K562 (cell line): Measurements from ENCODE around the gene PLEKHA8. TPM values are rescaled to one million over a fixed set of nuclear protein-coding genes. Genes with fewer than 3 reads are reported as not detected.

Experiments
- ATAC-seq: fragments of 200-7000 bp; cut with Tn5 transposase; 3 replicates; pipeline ENCODE4 v1.9.1; 2020; ENCODE audit warnings: moderate library complexity
- BruUV-seq: library from RNA; stranded (reverse); fragments of 400-500 nt; replicated peaks from 2 replicates; lab custom pipeline; 2021; lab: Mats Ljungman, UMichigan
- CTCF ChIA-PET: fragments of 300-600 bp; formaldehyde crosslinking; extraction: SDS; loops from one replicate; lab custom pipeline; 2021; ENCODE audit warnings: low intra/inter-chr PET ratio; lab: Yijun Ruan, JAX
- POLR2A ChIA-PET: fragments of 300-600, 350-650 bp; sonication (Branson Sonifier 250); formaldehyde crosslinking; extraction: SDS; loops from one replicate; lab custom pipeline; 2021; ENCODE audit warnings: antibody characterized with exemption, inconsistent platforms; lab: Yijun Ruan, JAX
- DNase-seq, 4 experiments: peaks; one replicate each; pipeline versions ENCODE4 v3.0.0 to v3.0.0-alpha.2; 2011 to 2018; ENCODE audit warnings: low spot score in 3 of 4, mixed read lengths in 3 of 4; ENCODE audit errors: extremely low read depth in 1 of 4
- FAIRE-seq: peaks from 2 replicates; lab custom pipeline; 2011; peaks lifted over from hg19 to GRCh38; lab: Jason Lieb, UNC
- H2AFZ ChIP-seq: 2 replicates; pipeline ENCODE4 v1.6.0; 2011; ENCODE audit warnings: low read depth, low read length, control low read depth, inconsistent platforms
- H3K27ac ChIP-seq: fragments of 200-600 bp; 3 replicates; pipeline ENCODE4 v1.8.0; 2011; ENCODE audit warnings: low read depth, mild to moderate bottlenecking, control low read depth, inconsistent platforms, low read length, moderate library complexity, mixed read lengths; ENCODE audit errors: extremely low read depth
- H3K27me3 ChIP-seq, 2 experiments: fragments of 300-600 bp in 1 of 2; 2 replicates in 1 of 2; 3 replicates in 1 of 2; pipeline versions ENCODE4 v1.6.0 to v1.8.0; 2011; ENCODE audit warnings: inconsistent platforms in 2 of 2, low read length in 2 of 2, mild to moderate bottlenecking in 1 of 2, mixed read lengths in 1 of 2, moderate library complexity in 1 of 2; ENCODE audit not compliant: control insufficient read depth in 2 of 2, insufficient read depth in 2 of 2
- H3K36me3 ChIP-seq: fragments of 300-600 bp; 3 replicates; pipeline ENCODE4 v1.8.0; 2011; ENCODE audit warnings: mild to moderate bottlenecking, low read length, inconsistent platforms; ENCODE audit not compliant: control insufficient read depth, insufficient read depth
- H3K4me1 ChIP-seq, 2 experiments: fragments of 200-600 bp in 1 of 2; replicated peaks in 1 of 2; 2 replicates in 1 of 2; 3 replicates in 1 of 2; pipeline versions ENCODE4 v1.5.1 to v1.8.0; 2011; ENCODE audit warnings: inconsistent platforms in 2 of 2, low read length in 2 of 2, mild to moderate bottlenecking in 1 of 2, mixed read lengths in 1 of 2, moderate library complexity in 1 of 2; ENCODE audit not compliant: control insufficient read depth in 2 of 2, insufficient read depth in 2 of 2
- H3K4me2 ChIP-seq: 2 replicates; pipeline ENCODE4 v1.6.1; 2011; ENCODE audit warnings: low read length, control low read depth, inconsistent platforms, mixed read lengths; ENCODE audit not compliant: insufficient read depth
- H3K4me3 ChIP-seq: fragments of 200-600 bp; sonication (generic), shearing (Covaris generic); 2 replicates; pipeline ENCODE4 v1.5.1; 2016; ENCODE audit warnings: control low read depth, inconsistent platforms
- H3K79me2 ChIP-seq: fragments of 200-600 bp; 3 replicates; pipeline ENCODE4 v1.8.0; 2011; ENCODE audit warnings: low read length, inconsistent platforms; ENCODE audit not compliant: control insufficient read depth, insufficient read depth
- H3K9ac ChIP-seq, 2 experiments: 2 replicates each; pipeline versions ENCODE4 v1.6.0 to v1.6.1; 2011; ENCODE audit warnings: low read depth in 2 of 2, low read length in 2 of 2, control low read depth in 1 of 2, inconsistent platforms in 1 of 2, mild to moderate bottlenecking in 1 of 2, mixed read lengths in 1 of 2; ENCODE audit not compliant: insufficient read depth in 1 of 2
- H3K9me1 ChIP-seq: one replicate; pipeline ENCODE4 v1.6.0; 2011; ENCODE audit warnings: inconsistent platforms, mild to moderate bottlenecking, low read length, moderate library complexity; ENCODE audit not compliant: control insufficient read depth, insufficient read depth
- H3K9me3 ChIP-seq: replicated peaks from 2 replicates; pipeline ENCODE4 v1.5.1; 2011; ENCODE audit warnings: low read depth, low read length, inconsistent platforms; ENCODE audit not compliant: control insufficient read depth, insufficient read depth
- H4K20me1 ChIP-seq: replicated peaks from 2 replicates; pipeline ENCODE4 v1.6.1; 2011; ENCODE audit warnings: low read length, inconsistent platforms, mixed read lengths; ENCODE audit not compliant: control insufficient read depth, insufficient read depth
- CBX5 ChIP-seq: IDR thresholded peaks from 2 replicates; pipeline ENCODE4 v1.6.1; 2014; ENCODE audit warnings: low read depth, borderline replicate concordance
- POU5F1 ChIP-seq: fragments of 150-350 bp; IDR thresholded peaks from 2 replicates; pipeline ENCODE4 v1.6.1; 2014; ENCODE audit warnings: borderline replicate concordance, low read length, low read depth, mild to moderate bottlenecking; ENCODE audit not compliant: partially characterized antibody
- TRIM28 ChIP-seq: fragments of 450-650 bp; IDR thresholded peaks from 2 replicates; pipeline ENCODE4 v1.6.1; 2017
- ZNF766 ChIP-seq: fragments of 200-800 bp; sonication (Bioruptor generic); conservative IDR thresholded peaks from 2 replicates; pipeline ENCODE4 v1.6.1; 2016; ENCODE audit warnings: missing genetic modification characterization, missing compliant biosample characterization
- ZNF785 ChIP-seq: fragments of 250-450 bp; sonication (Bioruptor Pico); IDR thresholded peaks from 2 replicates; pipeline ENCODE4 v1.4.0; 2020; ENCODE audit warnings: mild to moderate bottlenecking
- in situ Hi-C: fragments of 300-500 bp; cut with MboI; formaldehyde crosslinking; loops from 4 replicates; pipeline ENCODE4 v1.15.0; 2018; ENCODE audit warnings: inconsistent platforms, mixed read lengths
- intact Hi-C: fragments of 100-400 bp; cut with micrococcal nuclease; formaldehyde crosslinking; loops from 2 replicates; pipeline ENCODE4 v1.14.2; 2022
- polyA plus RNA-seq, 8 experiments: library from polyadenylated mRNA; depleted of rRNA in 4 of 8; stranded (reverse) in 5 of 8; unstranded in 3 of 8; fragments of >200 nt; fragmentation: Nextera tagmentation in 2 of 8; fragmentation: Illumina TruSeq in 1 of 8; extraction: Ambion mirVana in 2 of 8; extraction: Trizol in 1 of 8; gene quantifications; 2 replicates each; pipeline versions ENCODE4 v1.2.1 to v1.2.3, GENCODE V29; 2011 to 2014; ENCODE audit warnings: inconsistent platforms in 1 of 8, missing spikeins in 1 of 8
- total RNA-seq, 7 experiments: library from RNA; depleted of rRNA in 6 of 7; stranded (reverse); fragments of >200 nt in 6 of 7; fragmentation: Illumina TruSeq in 2 of 7; extraction: Trizol in 2 of 7; gene quantifications; 2 replicates each; pipeline versions ENCODE4 v1.2.1 to v1.2.3, GENCODE V29; 2011 to 2021; ENCODE audit warnings: low replicate concordance in 1 of 7
- TF ChIP-seq, protein P1 (sequence below): fragments of 450-650 bp; IDR thresholded peaks from 2 replicates; pipeline ENCODE4 v1.6.1; 2016; ENCODE audit warnings: antibody characterized with exemption
- TF ChIP-seq, protein P2 (sequence below): fragments of 200-400 bp; formaldehyde crosslinking; IDR thresholded peaks from 2 replicates; pipeline ENCODE4 v1.6.1; 2017; ENCODE audit warnings: mild to moderate bottlenecking, low read depth, low read length, moderate library complexity

PLEKHA8 gene
- total and polyA plus RNA-seq, 9 of the 15 experiments (the other 6 are each of a cell fraction or from before 2014, with no cell fraction given) = 3.2 to 16.3 (median 11.8) TPM

DNA sequence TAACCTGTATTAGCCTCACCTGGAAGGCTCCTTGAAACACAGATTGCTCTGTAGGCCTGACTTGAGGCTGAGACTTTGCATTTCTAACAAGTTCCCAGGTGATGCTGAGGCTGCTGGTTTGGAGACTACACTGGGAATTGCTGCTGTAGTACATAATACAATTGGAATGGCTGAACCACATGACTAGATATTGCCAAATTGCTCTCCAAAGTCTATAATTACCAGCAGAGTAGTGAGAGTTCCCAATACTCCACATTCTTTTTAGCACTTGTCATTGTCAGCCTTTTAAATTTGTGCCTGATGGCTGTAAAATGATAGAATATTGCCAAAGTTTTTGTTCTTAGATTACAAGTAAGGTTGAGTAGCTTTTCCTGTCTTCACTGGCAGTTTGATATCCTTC is 39.9 kb downstream of the PLEKHA8 start:
- BruUV-seq = no TSS peak
- FAIRE-seq = no peak

More for the DNA sequence above, 39.9 kb downstream of the PLEKHA8 start:
- Histone ChIP-seq H3K79me2 (no peaks in the 10 kb centered on the region), H3K9me3 (no peaks in the 10 kb centered on the region), H3K9ac (no peak overlapping the region), H3K27ac (no peak overlapping the region), H3K36me3 (peaks cover 8% of the 10 kb centered on the region; the same call in 1 of the 3 replicates), H4K20me1 (no peaks in the 10 kb centered on the region), H3K9me1 (no peaks in the 10 kb centered on the region), H3K27me3 (no peaks in the 10 kb centered on the region), H3K4me1 (no peaks in the 10 kb centered on the region), H3K4me2 (no peak overlapping the region), H3K4me3 (no peak overlapping the region), H2AFZ (no peak overlapping the region)
- DNase-seq = no peak
- intact Hi-C loops = loop anchor here (10.0 kb wide), 1 partner anchor 1143 kb away; no protein-coding TSS in a partner anchor
- POLR2A ChIA-PET = interaction anchor here (0.6 to 1.1 kb wide), 2 partner anchors 12 to 42 kb away, joined by 3 read pairs; partner anchors contain the start of gene FKBP14
- CTCF ChIA-PET = no interaction called here
- in situ Hi-C loops = loop anchor here (10.0 kb wide), 1 partner anchor 433 kb away; no protein-coding TSS in a partner anchor
- ATAC-seq = no peak
- TF ChIP-seq, protein P1, sequence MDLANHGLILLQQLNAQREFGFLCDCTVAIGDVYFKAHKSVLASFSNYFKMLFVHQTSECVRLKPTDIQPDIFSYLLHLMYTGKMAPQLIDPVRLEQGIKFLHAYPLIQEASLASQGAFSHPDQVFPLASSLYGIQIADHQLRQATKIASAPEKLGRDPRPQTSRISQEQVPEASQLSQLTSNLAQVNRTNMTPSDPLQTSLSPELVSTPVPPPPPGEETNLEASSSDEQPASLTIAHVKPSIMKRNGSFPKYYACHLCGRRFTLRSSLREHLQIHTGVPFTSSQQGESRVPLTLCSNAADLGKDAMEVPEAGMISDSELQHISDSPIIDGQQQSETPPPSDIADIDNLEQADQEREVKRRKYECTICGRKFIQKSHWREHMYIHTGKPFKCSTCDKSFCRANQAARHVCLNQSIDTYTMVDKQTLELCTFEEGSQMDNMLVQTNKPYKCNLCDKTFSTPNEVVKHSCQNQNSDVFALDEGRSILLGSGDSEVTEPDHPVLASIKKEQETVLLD = no peak
- no peak for TF ChIP-seq CBX5
- TF ChIP-seq ZNF766 = no peak
- TF ChIP-seq ZNF785 (CRISPR knock-in tag) = no peak
- TF ChIP-seq, protein P2, sequence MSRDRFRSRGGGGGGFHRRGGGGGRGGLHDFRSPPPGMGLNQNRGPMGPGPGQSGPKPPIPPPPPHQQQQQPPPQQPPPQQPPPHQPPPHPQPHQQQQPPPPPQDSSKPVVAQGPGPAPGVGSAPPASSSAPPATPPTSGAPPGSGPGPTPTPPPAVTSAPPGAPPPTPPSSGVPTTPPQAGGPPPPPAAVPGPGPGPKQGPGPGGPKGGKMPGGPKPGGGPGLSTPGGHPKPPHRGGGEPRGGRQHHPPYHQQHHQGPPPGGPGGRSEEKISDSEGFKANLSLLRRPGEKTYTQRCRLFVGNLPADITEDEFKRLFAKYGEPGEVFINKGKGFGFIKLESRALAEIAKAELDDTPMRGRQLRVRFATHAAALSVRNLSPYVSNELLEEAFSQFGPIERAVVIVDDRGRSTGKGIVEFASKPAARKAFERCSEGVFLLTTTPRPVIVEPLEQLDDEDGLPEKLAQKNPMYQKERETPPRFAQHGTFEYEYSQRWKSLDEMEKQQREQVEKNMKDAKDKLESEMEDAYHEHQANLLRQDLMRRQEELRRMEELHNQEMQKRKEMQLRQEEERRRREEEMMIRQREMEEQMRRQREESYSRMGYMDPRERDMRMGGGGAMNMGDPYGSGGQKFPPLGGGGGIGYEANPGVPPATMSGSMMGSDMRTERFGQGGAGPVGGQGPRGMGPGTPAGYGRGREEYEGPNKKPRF = no peak
- TF ChIP-seq POU5F1 = no peak
- TF ChIP-seq TRIM28 = no peak
